ENCODE results near the gene RPL3.
"Not testable (repeated sequence)": the region's sequence is repeated elsewhere in the genome, so short reads cannot be mapped to it uniquely, and the experiment has no call there.

Gene RPL3

GRCh38 chr22:39319284-39320022 lies at the start of gene RPL3:
Gene RPL3 (minus strand): TSS chr22:39319623. CDS start chr22:39319597, 26 bp downstream.
- peak; percentile 98 for DNase-seq

DNA sequence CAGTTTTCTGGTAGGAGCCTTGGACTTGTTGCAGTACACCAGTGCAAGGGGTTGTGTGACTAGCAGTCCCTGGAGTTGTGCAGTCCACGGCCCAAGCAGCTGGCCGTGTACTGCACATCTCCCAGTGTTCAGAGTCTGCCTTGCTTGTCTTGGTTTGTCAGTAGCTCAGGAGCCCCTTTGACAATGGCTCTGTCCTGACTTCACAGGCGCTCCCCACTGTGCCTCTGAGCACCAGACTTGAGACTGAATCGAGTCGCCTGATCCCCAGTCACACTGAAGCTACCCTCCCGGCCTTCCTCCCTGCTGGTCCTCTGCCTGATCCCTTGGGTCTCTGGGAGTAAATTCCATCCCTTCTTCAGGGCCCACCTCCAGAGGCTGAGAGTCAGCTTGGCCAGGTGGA lies 49.8 kb upstream of the RPL3 start:
- DNase-seq = no peak

DNA sequence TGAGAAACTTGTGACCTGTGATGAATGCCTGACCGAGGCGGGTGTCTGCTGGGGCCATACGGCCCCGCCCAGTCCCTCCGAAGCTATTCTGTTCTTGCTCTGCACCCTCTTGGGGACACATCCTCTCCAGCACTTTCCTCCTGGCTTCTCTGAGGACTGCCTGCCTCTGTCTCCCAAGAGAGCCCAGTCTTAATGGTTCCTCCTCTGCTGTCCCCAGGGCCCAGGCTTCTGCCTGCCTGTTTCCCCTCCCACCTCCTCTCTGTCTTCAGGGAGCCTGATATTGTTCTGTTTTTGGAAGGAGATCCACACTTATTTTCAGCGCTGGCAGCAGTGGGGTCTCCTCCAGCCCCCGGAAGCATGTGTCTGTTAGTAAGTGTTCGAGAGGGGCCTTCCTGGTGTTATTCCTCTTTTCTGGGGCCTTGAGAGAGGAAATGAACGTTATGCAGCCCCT lies 49.1 kb upstream of the RPL3 start:
- no peak for DNase-seq

GRCh38 chr22:39367035-39367434 lies 47.6 kb upstream of the RPL3 start:
- no peak for DNase-seq

GRCh38 chr22:39365492-39365780 lies 46.0 kb upstream of the RPL3 start:
- no peak for DNase-seq

GRCh38 chr22:39364714-39365491 lies 45.5 kb upstream of the RPL3 start:
- no peak for DNase-seq

DNA sequence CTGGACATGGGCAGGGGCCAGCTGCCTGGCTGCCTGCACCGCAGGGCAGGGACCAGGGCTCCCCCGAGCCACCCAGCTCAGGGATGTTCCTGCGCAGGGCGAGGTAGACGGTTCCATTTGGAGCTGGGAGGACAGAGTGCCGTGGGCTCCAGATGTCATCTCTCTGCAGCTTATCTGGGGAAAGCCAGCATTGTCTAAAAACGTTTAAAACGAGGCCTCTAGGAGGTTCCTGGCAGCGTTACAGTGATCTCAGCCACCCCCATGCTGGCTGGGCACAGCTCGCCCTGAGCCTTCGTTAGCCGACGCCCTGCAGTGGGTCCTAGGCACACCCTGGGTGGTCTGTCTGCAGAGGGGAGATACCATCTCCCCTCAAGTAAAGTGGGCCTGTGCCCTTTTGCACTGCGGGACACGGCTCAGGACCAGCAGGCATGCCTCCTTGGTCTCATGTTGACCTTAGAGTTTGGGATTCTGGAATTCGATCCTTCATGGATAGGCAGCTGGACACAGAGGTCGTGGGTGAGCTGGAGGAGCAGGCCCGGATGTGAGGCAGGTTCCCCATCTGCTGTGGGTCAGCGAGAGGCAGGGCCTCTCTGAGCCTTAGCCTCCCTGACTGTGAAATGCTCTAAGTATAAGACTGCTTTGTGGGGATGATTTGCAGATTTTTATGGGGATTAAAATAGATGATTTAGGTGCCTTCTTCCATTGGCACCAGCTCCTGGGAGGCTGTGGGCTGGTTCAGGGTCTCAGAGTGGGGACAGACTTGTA lies 44.5 kb upstream of the RPL3 start:
- no peak for DNase-seq

DNA sequence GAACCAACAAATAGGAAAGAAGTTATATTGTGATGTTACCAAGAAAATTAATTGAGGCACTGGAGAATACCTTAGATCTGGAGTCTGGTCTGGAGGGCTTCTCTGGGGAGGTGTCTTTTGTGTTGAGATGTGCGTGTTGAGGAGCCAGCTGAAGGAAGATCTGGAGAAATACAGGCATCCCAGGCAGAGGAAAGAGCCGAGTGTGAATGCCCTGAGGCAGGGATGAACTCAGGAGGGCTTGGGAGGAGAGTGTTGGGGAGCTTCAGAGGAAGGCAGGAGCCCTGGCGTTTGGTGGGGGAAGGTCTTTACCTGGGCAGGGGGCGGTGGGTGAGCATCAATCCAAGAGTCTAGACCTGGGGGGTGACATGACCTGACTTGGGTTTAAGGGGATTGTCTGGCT lies 43.5 kb upstream of the RPL3 start:
- DNase-seq = no peak

DNA sequence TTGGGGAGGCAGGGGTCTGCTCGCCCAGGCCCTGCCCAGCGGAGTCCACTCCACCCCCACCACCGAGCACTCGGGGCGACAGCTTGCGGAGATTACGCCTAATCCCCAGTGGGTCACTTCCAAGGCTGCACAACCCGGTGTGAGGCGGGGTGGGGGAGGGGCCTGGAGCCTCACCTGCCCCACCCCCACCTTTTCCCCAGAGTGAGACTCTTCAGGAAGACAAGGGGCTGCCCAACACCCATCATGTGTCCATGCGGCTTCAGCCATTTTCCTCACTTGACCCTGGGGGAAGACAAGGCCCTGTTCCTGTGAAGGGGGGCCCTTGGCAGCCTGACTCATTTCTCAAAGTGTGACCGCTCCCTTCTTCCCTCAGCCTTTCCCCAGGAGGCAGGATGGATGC lies 42.8 kb upstream of the RPL3 start:
- no peak for DNase-seq

GRCh38 chr22:39361496-39361895 lies 42.1 kb upstream of the RPL3 start:
- DNase-seq = no peak

GRCh38 chr22:39360674-39361413 lies 41.4 kb upstream of the RPL3 start:
- DNase-seq = no peak

- DNase-seq = no peak
Measured at GRCh38 chr22:39360242-39360641, 40.8 kb upstream of the RPL3 start.

DNA sequence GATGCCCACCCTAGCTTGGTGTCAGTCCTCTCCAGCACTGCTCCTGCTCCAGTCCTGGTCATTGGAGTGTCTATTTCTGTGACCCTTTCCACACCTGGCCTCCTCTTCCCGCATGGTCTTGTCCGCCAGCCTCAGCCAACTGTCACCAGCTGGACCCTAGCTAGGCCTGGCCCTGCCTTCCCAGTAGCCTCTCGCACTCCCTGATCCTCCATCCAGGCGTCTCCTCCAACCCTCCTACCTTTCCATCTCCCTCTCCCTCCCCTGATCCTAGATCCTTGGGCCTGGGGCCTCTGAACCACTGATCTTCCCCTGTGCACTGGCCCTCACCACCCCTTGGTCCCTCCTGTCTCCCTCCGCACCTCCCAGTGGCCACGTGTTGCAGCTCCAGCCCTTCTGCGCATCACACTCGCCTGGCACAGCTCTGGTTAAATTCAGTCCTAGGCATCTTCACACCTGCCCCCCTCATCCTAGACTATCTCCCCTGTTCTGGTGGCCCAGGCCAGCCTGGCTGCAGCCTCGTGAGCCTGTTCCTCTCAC lies 40.3 kb upstream of the RPL3 start:
- no peak for DNase-seq

DNA sequence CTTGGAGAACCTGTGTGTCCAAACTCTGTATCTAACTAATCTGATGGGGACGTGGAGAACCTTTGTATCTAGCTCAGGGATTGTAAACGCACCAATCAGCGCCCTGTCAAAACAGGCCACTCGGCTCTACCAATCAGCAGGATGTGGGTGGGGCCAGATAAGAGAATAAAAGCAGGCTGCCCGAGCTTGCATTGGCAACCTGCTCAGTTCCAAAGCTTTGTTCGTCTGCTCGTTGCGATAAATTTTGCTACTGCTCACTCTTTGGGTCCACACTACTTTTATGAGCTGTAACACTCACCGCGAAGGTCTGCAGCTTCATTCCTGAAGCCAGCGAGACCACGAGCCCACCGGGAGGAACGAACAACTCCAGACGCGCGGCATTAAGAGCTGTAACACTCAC lies 38.8 kb upstream of the RPL3 start:
- DNase-seq = not testable (repeated sequence)

DNA sequence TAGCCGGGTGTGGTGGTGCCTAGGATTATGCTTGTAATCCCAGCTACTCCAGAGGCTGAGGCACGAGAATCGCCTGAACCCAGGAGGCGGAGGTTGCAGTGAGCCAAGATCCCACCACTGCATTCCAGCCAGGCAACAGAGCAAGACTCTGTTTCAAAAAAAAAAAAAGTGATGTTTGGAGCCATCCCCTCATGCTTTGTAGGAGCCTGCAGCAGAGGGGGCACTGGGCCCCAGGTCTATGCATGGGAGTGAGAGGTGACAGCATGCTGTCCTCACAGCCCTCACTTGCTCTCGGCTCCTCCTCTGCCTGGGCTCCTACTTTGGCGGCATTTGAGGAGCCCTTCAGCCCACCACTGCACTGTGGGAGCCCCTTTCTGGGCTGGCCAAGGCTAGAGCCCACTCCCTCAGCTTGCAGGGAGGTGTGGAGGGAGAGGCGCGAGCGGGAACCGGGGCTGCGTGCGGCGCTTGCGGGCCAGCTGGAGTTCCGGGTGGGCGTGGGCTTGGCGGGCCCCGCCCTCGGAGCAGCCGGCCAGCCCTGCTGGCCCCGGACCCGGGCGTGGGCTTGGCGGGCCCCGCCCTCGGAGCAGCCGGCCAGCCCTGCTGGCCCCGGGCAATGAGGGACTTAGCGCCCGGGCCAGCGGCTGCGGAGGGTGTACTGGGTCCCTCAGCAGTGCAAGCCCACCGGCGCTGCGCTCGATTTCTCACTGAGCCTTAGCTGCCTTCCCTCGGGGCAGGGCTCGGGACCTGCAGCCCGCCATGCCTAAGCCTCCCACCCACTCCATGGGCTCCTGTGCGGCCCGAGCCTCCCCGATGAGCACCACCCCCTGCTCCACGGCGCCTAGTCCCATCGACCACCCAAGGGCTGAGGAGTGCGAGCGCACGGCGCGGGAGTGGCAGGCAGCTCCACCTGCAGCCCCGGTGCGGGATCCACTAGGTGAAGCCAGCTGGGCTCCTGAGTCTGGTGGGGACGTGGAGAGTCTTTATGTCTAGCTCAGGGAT lies 38.0 kb upstream of the RPL3 start:
- DNase-seq = not testable (repeated sequence)

GRCh38 chr22:39356464-39356863 lies 37.0 kb upstream of the RPL3 start:
- no peak for DNase-seq

GRCh38 chr22:39355805-39356204 lies 36.4 kb upstream of the RPL3 start:
- DNase-seq = not testable (repeated sequence)

- no peak for DNase-seq
Measured at GRCh38 chr22:39355080-39355479, 35.7 kb upstream of the RPL3 start.

GRCh38 chr22:39353346-39353745 lies 33.9 kb upstream of the RPL3 start:
- peak; percentile 26 for DNase-seq

- no peak for DNase-seq
Measured at GRCh38 chr22:39352306-39352891, 33.0 kb upstream of the RPL3 start.

DNA sequence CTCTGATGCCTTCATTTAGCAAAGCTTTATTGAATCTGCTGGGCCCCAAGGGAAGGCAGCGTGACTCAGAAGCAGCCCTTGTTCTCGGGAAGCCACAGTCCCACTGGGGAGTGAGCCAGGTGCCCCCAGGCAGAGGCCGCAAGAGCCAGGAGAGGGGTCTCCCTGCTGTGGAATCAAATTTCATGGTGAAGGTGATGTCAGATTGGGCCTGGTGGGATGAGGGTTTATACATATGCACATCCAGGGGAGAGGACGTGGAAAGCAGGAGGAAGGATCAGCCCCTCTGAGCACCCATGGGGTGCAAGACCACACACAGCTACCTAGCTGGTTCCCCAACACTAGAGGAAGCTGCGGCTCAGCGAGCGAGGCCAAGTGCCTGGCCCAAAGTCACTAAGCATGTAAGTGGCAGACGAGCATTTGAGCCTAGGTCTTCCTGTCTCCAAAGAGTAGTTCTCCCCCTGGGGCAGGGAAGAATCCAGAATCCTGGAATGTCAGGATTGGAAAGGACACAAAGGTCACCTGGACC lies 32.3 kb upstream of the RPL3 start:
- DNase-seq = no peak

All from CD4-positive, alpha-beta T cell treated with Interleukin-12 subunit alpha and Interleukin-12 subunit beta, for 1 hour (primary cell).